Endothelial cell of umbilical vein (primary cell): ENCODE data around the gene FCMR. TPM values are rescaled to one million over a fixed set of nuclear protein-coding genes. Genes with fewer than 3 reads are reported as not detected.

Experiments used
- BruUV-seq: library from RNA; stranded (reverse); fragments of 400-500 nt; replicated peaks from 2 replicates; lab custom pipeline; 2021; lab: Mats Ljungman, UMichigan
- CTCF ChIA-PET: fragments of 300-600, 350-600 bp; sonication (Branson Sonifier 250); formaldehyde crosslinking; loops from one replicate; lab custom pipeline; 2021; ENCODE audit warnings: antibody characterized with exemption, inconsistent platforms; lab: Charles Lee
- POLR2A ChIA-PET: fragments of 300-600, 350-600 bp; sonication (Branson Sonifier 250); formaldehyde crosslinking; loops from one replicate; lab custom pipeline; 2021; ENCODE audit warnings: antibody characterized with exemption, inconsistent platforms; lab: Charles Lee
- DNase-seq: peaks from one replicate; pipeline ENCODE4 v3.0.0-alpha.2; 2011; ENCODE audit warnings: low read depth, low spot score
- FAIRE-seq: peaks from 2 replicates; lab custom pipeline; 2011; peaks lifted over from hg19 to GRCh38; lab: Jason Lieb, UNC
- H2AFZ ChIP-seq: 2 replicates; pipeline ENCODE4 v1.6.0; 2012; ENCODE audit warnings: low read depth, low read length, control low read depth, inconsistent platforms
- H3K27ac ChIP-seq: 2 replicates; pipeline ENCODE4 v1.5.1; 2011; ENCODE audit warnings: low read depth, mild to moderate bottlenecking, control low read depth, low read length, moderate library complexity; ENCODE audit not compliant: insufficient read depth
- H3K27me3 ChIP-seq, 2 experiments: 2 replicates each; pipeline versions ENCODE4 v1.6.0 to v1.6.1; 2011; ENCODE audit warnings: low read length in 2 of 2, mixed read lengths in 1 of 2; ENCODE audit not compliant: control insufficient read depth in 2 of 2, insufficient read depth in 2 of 2
- H3K36me3 ChIP-seq, 2 experiments: 2 replicates in 1 of 2; 3 replicates in 1 of 2; pipeline ENCODE4 v1.5.1; 2011; ENCODE audit warnings: low read length in 2 of 2, mild to moderate bottlenecking in 1 of 2, moderate library complexity in 1 of 2; ENCODE audit not compliant: control insufficient read depth in 2 of 2, insufficient read depth in 2 of 2; ENCODE audit errors: extremely low read depth in 1 of 2
- H3K4me1 ChIP-seq: 3 replicates; pipeline ENCODE4 v1.5.1; 2011; ENCODE audit warnings: mild to moderate bottlenecking, low read length; ENCODE audit not compliant: control insufficient read depth, insufficient read depth; ENCODE audit errors: extremely low read depth
- H3K4me2 ChIP-seq: 2 replicates; pipeline ENCODE4 v1.6.1; 2011; ENCODE audit warnings: low read length, control low read depth, mixed read lengths; ENCODE audit not compliant: insufficient read depth
- H3K4me3 ChIP-seq, 3 experiments: fragments of 200-600 bp in 1 of 3; sonication (generic), shearing (Covaris generic) in 1 of 3; replicated peaks in 1 of 3; 2 replicates each; pipeline ENCODE4 v1.5.1; 2011 to 2016; ENCODE audit warnings: control low read depth in 3 of 3, low read length in 3 of 3, mild to moderate bottlenecking in 2 of 3, inconsistent platforms in 1 of 3, low read depth in 1 of 3, moderate library complexity in 1 of 3; ENCODE audit not compliant: insufficient read depth in 1 of 3
- H3K79me2 ChIP-seq: 2 replicates; pipeline ENCODE4 v1.6.0; 2012; ENCODE audit warnings: low read length, inconsistent platforms; ENCODE audit not compliant: control insufficient read depth, insufficient read depth
- H3K9ac ChIP-seq: replicated peaks from 2 replicates; pipeline ENCODE3; 2011; ENCODE audit warnings: low read length, control low read depth; ENCODE audit not compliant: insufficient read depth; ENCODE audit errors: extremely low read depth
- H3K9me1 ChIP-seq: replicated peaks from 3 replicates; pipeline ENCODE4 v1.6.0; 2011; ENCODE audit warnings: mild to moderate bottlenecking, low read length; ENCODE audit not compliant: control insufficient read depth, insufficient read depth; ENCODE audit errors: extremely low read depth
- H3K9me3 ChIP-seq: replicated peaks from 2 replicates; pipeline ENCODE4 v1.5.1; 2012; ENCODE audit warnings: low read length, inconsistent platforms; ENCODE audit not compliant: control insufficient read depth, insufficient read depth
- H4K20me1 ChIP-seq: replicated peaks from 2 replicates; pipeline ENCODE3; 2011; ENCODE audit warnings: mild to moderate bottlenecking, low read length; ENCODE audit not compliant: control insufficient read depth, insufficient read depth; ENCODE audit errors: extremely low read depth
- CTCF ChIP-seq, 2 donors: IDR thresholded peaks; 1 replicate in 1 of 2; 2 replicates in 1 of 2; pipeline ENCODE4 v1.5.1; 2011; ENCODE audit warnings: low read length in 2 of 2, mild to moderate bottlenecking in 2 of 2, moderate library complexity in 2 of 2, control low read depth in 1 of 2, inconsistent platforms in 1 of 2, low read depth in 1 of 2; ENCODE audit not compliant: insufficient read depth in 1 of 2; ENCODE audit errors: extremely low read depth in 1 of 2
- EZH2 ChIP-seq: IDR thresholded peaks from 2 replicates; pipeline ENCODE4 v1.6.1; 2012; ENCODE audit warnings: borderline replicate concordance, low read depth, mild to moderate bottlenecking, moderate library complexity, low read length, inconsistent platforms; ENCODE audit not compliant: severe bottlenecking
- FOS ChIP-seq: IDR thresholded peaks from 2 replicates; pipeline ENCODE4 v1.6.1; 2011; ENCODE audit warnings: mild to moderate bottlenecking, low read length, moderate library complexity, borderline replicate concordance; ENCODE audit not compliant: insufficient read depth
- GATA2 ChIP-seq: IDR thresholded peaks from 2 replicates; pipeline ENCODE4 v1.7.0; 2011; ENCODE audit warnings: low read depth, mild to moderate bottlenecking, moderate library complexity, mixed read lengths, low read length; ENCODE audit not compliant: insufficient read length, insufficient read depth
- JUN ChIP-seq: IDR thresholded peaks from 2 replicates; pipeline ENCODE4 v1.6.1; 2011; ENCODE audit warnings: borderline replicate concordance, low read depth; ENCODE audit not compliant: insufficient read length, insufficient read depth
- MYC ChIP-seq: IDR thresholded peaks from one replicate; pipeline ENCODE4 v1.6.1; 2011; ENCODE audit warnings: mild to moderate bottlenecking, low read depth, low read length
- POLR2A ChIP-seq: IDR thresholded peaks from 2 replicates; pipeline ENCODE4 v1.6.1; 2012; ENCODE audit warnings: low read depth, mild to moderate bottlenecking, control low read depth, low read length
- POLR2AphosphoS5 ChIP-seq: IDR thresholded peaks from 2 replicates; pipeline ENCODE4 v1.6.1; 2012; ENCODE audit warnings: low read depth, mild to moderate bottlenecking, control low read depth, low read length, moderate library complexity; ENCODE audit not compliant: insufficient read depth
- dilution Hi-C: fragments of 300-500 bp; cut with MboI; formaldehyde crosslinking; loops from one replicate; pipeline ENCODE4 v1.15.0; 2019; ENCODE audit warnings: low sequenced_read_pairs; ENCODE audit not compliant: extremely low pct_ligation_motif_present
- intact Hi-C: fragments of 100-400 bp; cut with micrococcal nuclease; formaldehyde crosslinking; loops from one replicate; pipeline ENCODE4 v1.10.0; 2022
- polyA plus RNA-seq, 4 experiments: library from polyadenylated mRNA; depleted of rRNA in 3 of 4; stranded (reverse) in 3 of 4; unstranded in 1 of 4; fragments of >200 nt; gene quantifications; 2 replicates each; pipeline versions ENCODE4 v1.2.1 to v1.2.3, GENCODE V29; 2011 to 2012; ENCODE audit warnings: missing spikeins in 1 of 4
- total RNA-seq: library from RNA; stranded (reverse); gene quantifications from 2 replicates; pipeline ENCODE4 v1.2.3, GENCODE V29; 2021
- TF ChIP-seq, protein P1 (sequence below): IDR thresholded peaks from 2 replicates; pipeline ENCODE4 v1.6.1; 2011; ENCODE audit not compliant: insufficient read depth, insufficient read length

The FCMR gene
- total and polyA plus RNA-seq, 2 donors (not counting 3 experiments of a cell fraction or from before 2014, with no cell fraction given): not detected

DNA sequence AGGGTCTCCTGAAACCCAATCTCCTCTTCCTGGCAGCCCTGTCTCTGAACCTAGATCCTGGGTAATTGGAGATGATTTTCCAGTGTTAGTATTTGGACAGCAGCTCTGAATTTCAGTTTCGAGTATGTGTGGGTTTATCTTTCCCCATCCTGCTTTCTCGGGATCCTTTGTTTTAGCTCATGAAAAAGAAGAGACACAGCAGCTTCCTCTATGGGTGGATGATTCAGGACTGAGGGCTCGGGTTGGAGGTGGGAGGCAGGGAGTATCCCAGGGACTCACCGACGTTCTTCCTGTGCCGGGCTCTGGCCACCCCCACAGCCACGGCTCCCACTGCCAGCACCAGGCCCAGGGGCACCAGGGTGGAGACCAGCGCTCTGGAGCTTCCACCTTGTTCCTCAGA, 10.4 kb upstream of the FCMR start:
- Histone ChIP-seq H3K9me1 (no peaks in the 10 kb centered on the region), H3K9me3 (no peaks in the 10 kb centered on the region), H3K79me2 (no peaks in the 10 kb centered on the region), H3K4me1 (no peaks in the 10 kb centered on the region), H3K4me2 (no peak overlapping the region), H3K27ac (no peak overlapping the region), H2AFZ (no peak overlapping the region), H3K9ac (no peak overlapping the region), H3K36me3 (no peaks in the 10 kb centered on the region), H3K27me3 (no peaks in the 10 kb centered on the region), H3K4me3 (no peak overlapping the region), H4K20me1 (no peaks in the 10 kb centered on the region)
- POLR2A ChIA-PET: no interaction called here
- intact Hi-C loops (no loop called here), dilution Hi-C loops (no loop called here)
- DNase-seq (no peak), FAIRE-seq (no peak)
- TF ChIP-seq CTCF (IDR thresholded peaks at IDR 0.05; ENCODE audit: extremely low read depth in 1 of 2, insufficient read depth in 1 of 2, low read depth in 1 of 2, low read length in 2 of 2) (no peak), POLR2A (no peak), POLR2AphosphoS5 (no peak), FOS (no peak), GATA2 (no peak), MYC (no peak), JUN (no peak), EZH2 (no peak)
- TF ChIP-seq, protein P1, sequence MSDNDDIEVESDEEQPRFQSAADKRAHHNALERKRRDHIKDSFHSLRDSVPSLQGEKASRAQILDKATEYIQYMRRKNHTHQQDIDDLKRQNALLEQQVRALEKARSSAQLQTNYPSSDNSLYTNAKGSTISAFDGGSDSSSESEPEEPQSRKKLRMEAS: no peak
- CTCF ChIA-PET: interaction anchor here (1.1 kb wide), 1 partner anchor 19 kb away, joined by 3 read pairs; no protein-coding TSS in a partner anchor
- no TSS peak for BruUV-seq
